HG02840 (cell line): Measurements from ENCODE around the gene PON2.
"Not testable (repeated sequence)": the region's sequence is repeated elsewhere in the genome, so short reads cannot be mapped to it uniquely, and the experiment has no call there.

ENCODE experiments used
- ATAC-seq: cut with Tn5 transposase; IDR thresholded peaks from one replicate; pipeline ENCODE4 v1.9.1; 2021; ENCODE audit warnings: mild to moderate bottlenecking, moderate library complexity, moderate number of reproducible peaks; ENCODE audit not compliant: unreplicated experiment, low FRiP score

The PON2 gene

GRCh38 chr7:95407751-95408150 is 27.1 kb downstream of the PON2 start:
- no peak for ATAC-seq

GRCh38 chr7:95405800-95406199 is 29.0 kb downstream of the PON2 start:
- no peak for ATAC-seq

- no peak for ATAC-seq
Measured at GRCh38 chr7:95405208-95405607, 29.6 kb downstream of the PON2 start.

GRCh38 chr7:95404316-95404865 is 30.4 kb downstream of the PON2 start:
- no peak for ATAC-seq

- no peak for ATAC-seq
Measured at GRCh38 chr7:95398155-95398940, 36.5 kb downstream of the PON2 start.

GRCh38 chr7:95397381-95397780 is 37.4 kb downstream of the PON2 start:
- no peak for ATAC-seq

GRCh38 chr7:95396136-95397032 is 38.4 kb downstream of the PON2 start, which contains the start of gene PON3:
Gene PON3, minus strand, starts transcription at chr7:95396375. Its CDS starts 25 bp downstream, at chr7:95396350.
- ATAC-seq = no peak

- no peak for ATAC-seq
Measured at GRCh38 chr7:95395755-95396135, 39.1 kb downstream of the PON2 start.

- no peak for ATAC-seq
Measured at GRCh38 chr7:95394370-95394769, 40.5 kb downstream of the PON2 start.

- ATAC-seq = no peak
Measured at GRCh38 chr7:95391761-95392160, 43.1 kb downstream of the PON2 start.

GRCh38 chr7:95389516-95389915 is 45.3 kb downstream of the PON2 start:
- no peak for ATAC-seq

GRCh38 chr7:95379457-95379856 is 55.4 kb downstream of the PON2 start:
- ATAC-seq = not testable (repeated sequence)

GRCh38 chr7:95376632-95377400 is 58.0 kb downstream of the PON2 start:
- ATAC-seq = no peak

GRCh38 chr7:95375591-95376257 is 59.1 kb downstream of the PON2 start:
- no peak for ATAC-seq

- no peak for ATAC-seq
Measured at GRCh38 chr7:95373323-95373722, 61.5 kb downstream of the PON2 start.

- ATAC-seq = no peak
Measured at GRCh38 chr7:95368235-95368634, 66.6 kb downstream of the PON2 start.

GRCh38 chr7:95367606-95368005 is 67.2 kb downstream of the PON2 start:
- ATAC-seq = no peak

GRCh38 chr7:95365151-95365550 is 69.7 kb downstream of the PON2 start:
- no peak for ATAC-seq

- ATAC-seq = no peak
Measured at GRCh38 chr7:95357623-95358022, 77.2 kb downstream of the PON2 start.
